ENCODE data around the gene LSM3.
A peak's percentile ranks its signal among the peaks of the same experiment; 100 is the strongest.

The LSM3 gene

DNA sequence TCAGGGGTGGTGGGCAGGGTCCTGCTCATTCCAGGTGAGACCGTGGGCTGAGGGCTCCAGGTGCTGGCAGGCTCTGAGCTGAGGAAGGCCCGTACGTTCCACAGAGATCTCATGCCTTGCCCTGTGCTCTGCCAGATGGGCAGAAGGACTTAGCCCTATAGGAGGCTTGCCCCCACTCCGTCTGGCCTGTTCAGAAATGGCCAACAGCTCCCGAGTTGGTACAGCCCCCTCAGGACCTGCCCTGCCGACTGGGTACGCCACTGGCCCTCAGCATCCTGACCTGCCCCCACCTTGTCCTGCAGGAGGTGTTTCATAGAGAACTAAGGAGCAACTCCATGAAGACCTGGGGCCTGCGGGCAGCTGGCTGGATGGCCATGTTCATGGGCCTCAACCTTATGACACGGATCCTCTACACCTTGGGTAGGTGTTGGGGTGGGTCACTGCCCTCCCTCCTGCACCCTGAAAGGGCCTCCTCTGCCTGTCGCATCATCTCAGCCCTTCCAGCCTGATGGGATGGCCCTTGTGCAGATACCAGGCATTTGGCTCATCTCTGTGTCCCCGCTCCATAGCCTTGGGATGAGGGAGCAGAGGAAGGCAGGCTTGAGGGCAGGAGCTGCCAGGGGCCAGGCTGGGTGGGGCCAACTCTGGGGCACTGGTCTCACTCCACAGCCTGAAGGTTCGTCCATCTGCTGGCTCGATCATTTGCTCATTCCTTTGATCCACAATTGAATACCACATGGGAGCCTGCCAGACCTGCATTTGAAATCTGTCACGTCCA is 39.5 kb upstream of the LSM3 start:
- peaks cover 44 to 59% of the 10 kb centered on the region in 2 donors for H3K36me3 Mint-ChIP-seq

DNA sequence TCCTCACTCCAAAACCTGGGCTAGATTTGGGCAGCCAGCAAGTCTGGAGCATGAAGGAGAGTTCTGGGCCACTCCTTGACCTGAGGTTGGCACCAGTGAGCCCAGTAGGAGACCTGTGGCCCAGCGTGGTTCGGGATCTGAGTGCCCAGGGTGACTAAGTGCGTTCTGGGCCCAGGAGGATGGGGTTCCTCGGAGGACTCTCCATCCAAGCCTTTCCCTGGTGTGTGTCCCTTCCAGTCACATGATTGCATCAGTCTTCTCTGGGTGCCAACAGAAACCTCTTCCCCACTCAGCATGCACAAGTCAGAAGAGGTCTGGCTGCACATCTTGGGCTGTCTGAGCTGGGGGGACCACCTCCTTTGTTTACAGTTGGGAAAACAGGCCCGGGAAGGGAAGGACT is 38.8 kb upstream of the LSM3 start:
- Mint-ChIP-seq H3K27ac (no peak overlapping the region), H3K4me3 (no peak overlapping the region), H3K9me3 (no peaks in the 10 kb centered on the region), H3K27me3 (no peaks in the 10 kb centered on the region), H3K4me1 (peaks cover 11 to 14% of the 10 kb centered on the region in 2 donors), H3K36me3 (peaks cover 42 to 53% of the 10 kb centered on the region in 2 donors)
- DNase-seq (no peak), ATAC-seq (replicated peaks) (no peak)

More for the DNA sequence above, 39.5 kb upstream of the LSM3 start:
- Mint-ChIP-seq H3K4me3 (no peak overlapping the region), H3K4me1 (peaks cover 6 to 7% of the 10 kb centered on the region in 2 donors), H3K27ac (no peak overlapping the region), H3K27me3 (no peaks in the 10 kb centered on the region), H3K9me3 (no peaks in the 10 kb centered on the region)
- DNase-seq (no peak), ATAC-seq (replicated peaks) (no peak)

DNA sequence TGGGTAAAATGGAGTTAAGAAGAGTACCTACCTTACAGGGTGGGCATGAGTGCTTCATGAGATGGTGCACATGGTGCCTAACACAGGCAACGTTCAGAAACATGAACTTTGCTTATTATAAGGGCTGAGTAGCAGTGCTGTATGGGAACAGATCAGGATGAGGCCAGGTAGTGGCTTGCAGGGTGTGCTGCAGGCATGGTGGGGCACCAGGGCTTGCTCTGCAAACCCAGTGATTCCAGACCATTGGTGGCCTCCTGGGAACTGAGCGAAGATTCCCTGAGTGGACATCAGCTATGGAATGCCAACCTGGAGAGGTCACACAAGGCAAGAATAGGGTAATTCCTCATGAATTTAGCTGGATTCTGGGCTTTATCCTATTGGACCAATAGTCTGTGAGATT is 37.9 kb upstream of the LSM3 start:
- DNase-seq: no peak
- Mint-ChIP-seq H3K27me3 (no peaks in the 10 kb centered on the region), H3K36me3 (peaks cover 38 to 49% of the 10 kb centered on the region in 2 donors), H3K27ac (no peak overlapping the region), H3K4me3 (no peak overlapping the region), H3K4me1 (peaks cover 15 to 21% of the 10 kb centered on the region in 2 donors), H3K9me3 (no peaks in the 10 kb centered on the region)
- no peak for ATAC-seq (replicated peaks)

DNA sequence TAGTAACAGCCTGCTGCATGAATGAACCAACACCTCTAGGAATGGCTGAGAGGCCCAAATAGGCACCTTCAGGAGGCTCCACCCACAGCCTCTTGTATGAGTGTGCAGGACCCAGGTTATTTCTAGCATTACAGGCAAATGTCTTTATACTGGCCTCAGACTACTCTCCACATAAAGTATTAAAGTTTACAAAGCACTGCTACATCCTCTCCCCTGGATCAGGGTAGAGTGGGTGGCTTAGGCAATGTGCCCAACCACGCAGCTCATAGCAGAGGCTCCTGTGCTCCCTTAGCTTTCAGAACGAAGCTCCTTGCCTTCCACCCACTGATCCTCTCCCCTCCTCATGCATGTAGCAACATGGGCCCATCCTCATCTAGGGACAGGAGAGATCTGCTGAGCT is 37.5 kb upstream of the LSM3 start:
- Mint-ChIP-seq H3K27ac (no peak overlapping the region), H3K9me3 (no peaks in the 10 kb centered on the region), H3K4me3 (no peak overlapping the region), H3K36me3 (peaks cover 37 to 49% of the 10 kb centered on the region in 2 donors), H3K27me3 (no peaks in the 10 kb centered on the region), H3K4me1 (peaks cover 17 to 21% of the 10 kb centered on the region in 2 donors)
- DNase-seq (no peak), ATAC-seq (replicated peaks) (no peak)

DNA sequence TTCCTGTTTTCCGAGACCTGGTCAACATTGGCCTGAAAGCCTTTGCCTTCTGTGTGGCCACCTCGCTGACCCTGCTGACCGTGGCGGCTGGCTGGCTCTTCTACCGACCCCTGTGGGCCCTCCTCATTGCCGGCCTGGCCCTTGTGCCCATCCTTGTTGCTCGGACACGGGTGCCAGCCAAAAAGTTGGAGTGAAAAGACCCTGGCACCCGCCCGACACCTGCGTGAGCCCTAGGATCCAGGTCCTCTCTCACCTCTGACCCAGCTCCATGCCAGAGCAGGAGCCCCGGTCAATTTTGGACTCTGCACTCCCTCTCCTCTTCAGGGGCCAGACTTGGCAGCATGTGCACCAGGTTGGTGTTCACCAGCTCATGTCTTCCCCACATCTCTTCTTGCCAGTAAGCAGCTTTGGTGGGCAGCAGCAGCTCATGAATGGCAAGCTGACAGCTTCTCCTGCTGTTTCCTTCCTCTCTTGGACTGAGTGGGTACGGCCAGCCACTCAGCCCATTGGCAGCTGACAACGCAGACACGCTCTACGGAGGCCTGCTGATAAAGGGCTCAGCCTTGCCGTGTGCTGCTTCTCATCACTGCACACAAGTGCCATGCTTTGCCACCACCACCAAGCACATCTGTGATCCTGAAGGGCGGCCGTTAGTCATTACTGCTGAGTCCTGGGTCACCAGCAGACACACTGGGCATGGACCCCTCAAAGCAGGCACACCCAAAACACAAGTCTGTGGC is 36.8 kb upstream of the LSM3 start:
- no peak for ATAC-seq (replicated peaks)
- DNase-seq: no peak
- Mint-ChIP-seq H3K27ac (peak overlapping the region; percentile 70), H3K4me3 (no peak overlapping the region), H3K27me3 (no peaks in the 10 kb centered on the region), H3K4me1 (peaks cover 17 to 21% of the 10 kb centered on the region in 2 donors), H3K36me3 (peaks cover 36 to 53% of the 10 kb centered on the region in 2 donors), H3K9me3 (no peaks in the 10 kb centered on the region)

DNA sequence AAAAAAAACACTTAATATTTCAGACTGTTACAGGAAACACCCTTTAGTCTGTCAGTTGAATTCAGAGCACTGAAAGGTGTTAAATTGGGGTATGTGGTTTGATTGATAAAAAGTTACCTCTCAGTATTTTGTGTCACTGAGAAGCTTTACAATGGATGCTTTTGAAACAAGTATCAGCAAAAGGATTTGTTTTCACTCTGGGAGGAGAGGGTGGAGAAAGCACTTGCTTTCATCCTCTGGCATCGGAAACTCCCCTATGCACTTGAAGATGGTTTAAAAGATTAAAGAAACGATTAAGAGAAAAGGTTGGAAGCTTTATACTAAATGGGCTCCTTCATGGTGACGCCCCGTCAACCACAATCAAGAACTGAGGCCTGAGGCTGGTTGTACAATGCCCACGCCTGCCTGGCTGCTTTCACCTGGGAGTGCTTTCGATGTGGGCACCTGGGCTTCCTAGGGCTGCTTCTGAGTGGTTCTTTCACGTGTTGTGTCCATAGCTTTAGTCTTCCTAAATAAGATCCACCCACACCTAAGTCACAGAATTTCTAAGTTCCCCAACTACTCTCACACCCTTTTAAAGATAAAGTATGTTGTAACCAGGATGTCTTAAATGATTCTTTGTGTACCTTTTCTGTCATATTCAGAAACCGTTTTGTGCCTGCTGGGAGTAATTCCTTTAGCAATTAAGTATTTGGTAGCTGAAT is 35.9 kb upstream of the LSM3 start:
- ATAC-seq (replicated peaks) (no peak), DNase-seq (no peak)
- Mint-ChIP-seq H3K27me3 (no peaks in the 10 kb centered on the region), H3K9me3 (no peaks in the 10 kb centered on the region), H3K4me1 (peaks cover 17 to 21% of the 10 kb centered on the region in 2 donors), H3K4me3 (no peak overlapping the region), H3K27ac (peak overlapping the region; percentile 85), H3K36me3 (peaks cover 36 to 61% of the 10 kb centered on the region in 2 donors)

DNA sequence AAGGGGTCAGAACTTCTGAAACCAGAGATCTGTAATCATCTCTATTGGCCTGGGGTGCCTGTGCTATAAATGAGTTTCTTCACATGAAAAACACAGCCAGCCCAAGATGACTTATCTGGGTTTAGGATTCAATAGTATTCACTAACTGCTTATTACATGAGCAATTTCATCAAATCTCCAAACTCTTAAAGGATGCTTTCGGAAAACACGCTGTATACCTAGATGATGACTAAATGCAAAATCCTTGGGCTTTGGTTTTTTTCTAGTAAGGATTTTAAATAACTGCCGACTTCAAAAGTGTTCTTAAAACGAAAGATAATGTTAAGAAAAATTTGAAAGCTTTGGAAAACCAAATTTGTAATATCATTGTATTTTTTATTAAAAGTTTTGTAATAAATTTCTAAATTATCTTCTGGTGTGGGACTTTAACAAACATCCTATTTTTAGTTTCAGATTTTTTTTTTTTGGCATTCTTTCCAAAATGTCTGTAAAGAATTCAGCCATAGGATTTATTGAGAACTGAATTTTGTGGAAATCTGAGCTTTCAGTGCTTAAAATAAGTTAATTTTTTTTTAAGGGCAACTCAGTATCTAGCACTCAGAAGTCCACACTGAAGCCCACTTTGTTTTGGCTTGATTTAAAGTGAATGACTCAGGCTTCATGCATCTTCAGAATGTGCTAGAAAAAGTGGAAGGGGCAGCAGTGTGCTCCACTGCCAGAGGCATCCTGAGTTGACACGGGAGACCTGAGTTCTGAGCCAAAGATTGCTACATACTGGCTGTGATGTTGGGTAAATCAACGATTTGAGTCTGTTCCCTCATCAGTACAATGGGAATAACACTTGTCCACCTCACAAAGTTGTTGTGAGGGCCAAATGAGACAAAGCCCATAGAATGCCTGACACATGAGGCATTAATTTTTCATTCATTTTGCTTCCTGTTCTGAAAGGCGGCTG is 35.1 kb upstream of the LSM3 start:
- no peaks in the 10 kb centered on the region for H3K9me3 Mint-ChIP-seq
- peak overlapping the region; percentile 87 for H3K27ac Mint-ChIP-seq
- no peak for ATAC-seq (replicated peaks)
- no peak overlapping the region for H3K4me3 Mint-ChIP-seq
- H3K36me3 Mint-ChIP-seq: peaks cover 32 to 55% of the 10 kb centered on the region in 2 donors
- peaks cover 14 to 16% of the 10 kb centered on the region in 2 donors for H3K4me1 Mint-ChIP-seq
- no peaks in the 10 kb centered on the region for H3K27me3 Mint-ChIP-seq
- DNase-seq: no peak

DNA sequence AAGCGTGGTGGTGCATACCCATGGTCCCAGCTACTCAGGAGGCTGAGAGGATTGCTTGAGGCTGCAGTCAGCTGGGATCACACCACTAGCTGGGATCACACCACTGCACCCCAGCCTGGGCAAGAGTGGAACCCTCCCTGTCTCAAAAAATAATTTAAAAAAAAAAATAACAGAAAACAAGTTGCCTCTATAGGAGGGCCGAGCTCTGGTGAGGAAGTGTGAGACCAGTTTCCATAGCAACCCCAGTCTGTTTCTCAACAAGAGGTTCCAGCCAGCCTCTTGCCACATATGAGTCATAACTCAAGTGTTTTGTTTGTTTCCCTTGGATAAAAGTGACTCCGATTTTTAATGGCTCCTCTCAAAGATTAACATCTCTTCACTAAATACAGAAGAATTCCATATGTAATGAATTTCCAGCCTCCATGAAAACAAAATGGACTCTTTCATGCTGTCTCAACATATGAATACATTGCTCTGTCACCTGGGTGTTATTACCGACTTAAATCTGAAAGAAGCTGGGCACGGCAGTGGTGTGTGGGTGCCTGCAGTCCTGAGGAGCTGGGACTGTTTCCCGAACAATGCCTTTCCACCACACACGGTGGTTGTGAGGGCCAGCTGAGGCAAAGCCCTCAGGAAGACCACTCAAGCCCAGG is 34.1 kb upstream of the LSM3 start:
- Mint-ChIP-seq H3K36me3 (peaks cover 30 to 50% of the 10 kb centered on the region in 2 donors), H3K9me3 (no peaks in the 10 kb centered on the region), H3K27me3 (no peaks in the 10 kb centered on the region), H3K4me3 (peak overlapping the region; percentile 37 to 41), H3K27ac (peak overlapping the region; percentile 96), H3K4me1 (peaks cover 14% of the 10 kb centered on the region in 2 donors)
- DNase-seq: peak; percentile 58
- ATAC-seq (replicated peaks): peak; percentile 98

DNA sequence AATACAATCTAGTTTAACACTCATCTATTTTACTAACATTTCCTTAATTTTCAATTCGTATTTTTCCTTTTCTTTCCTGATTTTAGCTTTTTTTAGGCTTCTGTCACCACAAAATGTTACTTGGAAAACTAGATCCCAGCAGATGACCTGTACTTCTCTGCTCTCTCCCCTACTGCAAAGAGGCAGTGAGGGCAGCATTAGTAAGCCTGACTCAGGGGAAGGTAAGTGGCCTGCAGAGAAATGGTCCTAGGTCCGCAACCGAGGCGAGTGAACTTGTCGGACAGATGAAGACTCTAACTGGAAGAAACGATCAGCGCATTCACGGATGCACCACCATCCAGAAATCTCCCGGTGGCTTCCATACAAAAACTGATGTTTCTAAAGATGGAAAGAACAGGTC is 33.4 kb upstream of the LSM3 start:
- DNase-seq: no peak
- Mint-ChIP-seq H3K4me3 (no peak overlapping the region), H3K27me3 (no peaks in the 10 kb centered on the region), H3K4me1 (peaks cover 14% of the 10 kb centered on the region in 2 donors), H3K27ac (peak overlapping the region; percentile 52), H3K9me3 (no peaks in the 10 kb centered on the region), H3K36me3 (peaks cover 26 to 48% of the 10 kb centered on the region in 2 donors)
- no peak for ATAC-seq (replicated peaks)

DNA sequence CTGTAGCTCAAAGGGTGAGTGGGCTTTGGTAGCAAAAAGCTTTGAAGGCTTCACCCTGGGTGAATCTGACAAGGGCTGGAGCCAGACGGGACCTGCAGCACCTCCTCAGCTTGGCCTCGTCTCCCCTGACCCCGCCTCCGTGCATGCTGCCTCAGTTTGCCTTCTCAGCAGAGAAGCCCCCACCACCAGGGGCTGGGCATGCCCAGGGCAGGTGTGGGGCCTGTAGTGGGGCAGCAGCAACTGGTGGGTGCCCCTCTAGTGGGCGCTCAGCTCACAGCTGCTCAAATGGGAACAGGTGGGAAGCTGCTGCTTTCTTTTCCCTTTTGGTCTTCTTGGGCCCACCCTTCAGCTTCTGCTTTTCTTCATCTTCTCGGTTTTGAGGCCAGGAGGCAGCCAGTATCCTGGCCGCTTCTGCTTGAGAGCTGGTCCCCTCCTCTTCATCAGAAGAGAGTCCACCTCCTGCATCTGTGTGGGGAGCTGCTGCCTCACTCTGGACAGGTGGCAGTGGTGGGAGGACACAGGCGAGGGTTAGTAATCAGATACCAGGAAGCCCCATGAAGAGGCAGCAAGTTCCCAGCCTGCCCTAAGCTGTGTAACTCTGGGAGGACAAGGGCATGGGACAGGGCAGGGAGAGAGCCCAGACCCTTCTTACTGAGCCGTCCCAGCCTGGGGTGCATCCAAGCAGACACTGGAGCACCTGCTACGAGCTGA is 32.8 kb upstream of the LSM3 start:
- no peak overlapping the region for H3K4me3 Mint-ChIP-seq
- H3K9me3 Mint-ChIP-seq: no peaks in the 10 kb centered on the region
- no peak for ATAC-seq (replicated peaks)
- H3K27ac Mint-ChIP-seq: peak overlapping the region; percentile 86
- no peak for DNase-seq
- H3K27me3 Mint-ChIP-seq: no peaks in the 10 kb centered on the region
- peaks cover 14% of the 10 kb centered on the region in 2 donors for H3K4me1 Mint-ChIP-seq
- peaks cover 31 to 50% of the 10 kb centered on the region in 2 donors for H3K36me3 Mint-ChIP-seq

DNA sequence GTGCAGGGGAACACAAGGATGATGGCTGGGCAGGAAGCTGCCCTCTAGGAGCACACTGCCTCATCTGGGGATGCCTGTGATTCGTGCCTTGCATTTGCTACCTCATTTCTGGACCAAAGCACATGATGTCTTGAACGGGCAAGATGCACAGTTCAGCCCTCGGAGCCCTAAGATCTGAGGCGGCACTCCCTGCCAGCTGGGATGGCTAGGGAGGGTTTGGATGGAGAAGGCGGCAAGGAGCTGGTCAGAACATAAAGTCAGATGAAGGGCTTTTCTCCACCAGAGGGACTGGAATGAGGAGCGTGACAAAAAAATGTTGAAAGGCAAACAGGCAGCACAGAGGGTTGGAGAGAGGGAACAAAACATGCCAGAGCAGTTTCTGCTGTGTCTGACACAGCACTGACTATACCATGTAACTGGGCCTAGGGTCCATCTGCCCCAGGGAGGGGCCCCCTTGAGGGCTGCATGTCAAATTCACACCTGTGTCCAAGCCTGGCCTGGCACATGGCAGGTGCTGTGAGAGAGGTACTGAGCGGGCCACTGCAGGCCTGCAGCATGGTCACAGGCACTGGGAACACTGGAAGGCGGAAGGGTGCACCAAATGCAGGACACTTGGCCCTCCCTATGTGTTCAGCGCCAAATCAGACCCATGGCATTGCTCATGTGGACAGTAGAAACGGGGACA is 32.1 kb upstream of the LSM3 start:
- Mint-ChIP-seq H3K4me1 (peaks cover 14% of the 10 kb centered on the region in 2 donors), H3K36me3 (peaks cover 30 to 49% of the 10 kb centered on the region in 2 donors)

DNA sequence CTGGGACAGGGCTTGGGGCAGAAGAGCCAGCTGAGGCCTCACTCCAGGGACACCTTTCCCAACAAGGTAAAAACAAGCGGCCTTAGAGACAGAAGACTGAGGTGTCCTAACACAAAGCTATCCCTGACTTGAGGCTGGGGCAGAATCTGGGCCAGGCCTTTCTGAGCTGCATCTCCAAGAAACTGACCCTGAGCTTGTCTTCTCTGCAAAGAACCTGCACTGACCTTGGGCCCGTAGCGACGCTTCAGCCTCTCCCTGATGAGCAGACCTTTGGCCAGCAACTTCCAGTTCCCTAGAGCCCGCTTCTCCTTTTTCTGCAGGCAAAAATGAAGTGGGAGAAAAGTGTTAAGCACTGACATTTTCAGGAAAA is 31.6 kb upstream of the LSM3 start:
- ATAC-seq (replicated peaks) (no peak), DNase-seq (no peak)
- peaks cover 25 to 44% of the 10 kb centered on the region in 2 donors for H3K36me3 Mint-ChIP-seq
- H3K27me3 Mint-ChIP-seq: no peaks in the 10 kb centered on the region
- H3K4me1 Mint-ChIP-seq: peaks cover 12 to 14% of the 10 kb centered on the region in 2 donors
- H3K9me3 Mint-ChIP-seq: no peaks in the 10 kb centered on the region
- H3K4me3 Mint-ChIP-seq: no peak overlapping the region
- peak overlapping the region; percentile 5 for H3K27ac Mint-ChIP-seq

More for the DNA sequence above, 32.1 kb upstream of the LSM3 start:
- peak overlapping the region; percentile 68 for H3K27ac Mint-ChIP-seq
- H3K4me3 Mint-ChIP-seq: no peak overlapping the region
- H3K9me3 Mint-ChIP-seq: no peaks in the 10 kb centered on the region
- DNase-seq (no peak), ATAC-seq (replicated peaks) (no peak)
- H3K27me3 Mint-ChIP-seq: no peaks in the 10 kb centered on the region

All from stimulated activated naive B cell treated with anti-CD40 and anti-IgM and Interleukin-4, amounts not matched to agents 10 μg/mL and 1 μg/mL and 100 μg/mL, for 72 hours (primary cell).